NCI-H510A treated with DMSO at 0.1 percent for 48 hours (cell line): ENCODE results near the gene PDE8A.

Experiments
- DNase-seq: peaks from one replicate; lab custom pipeline; 2025; lab: John Stamatoyannopoulos, UW

The PDE8A gene

DNA sequence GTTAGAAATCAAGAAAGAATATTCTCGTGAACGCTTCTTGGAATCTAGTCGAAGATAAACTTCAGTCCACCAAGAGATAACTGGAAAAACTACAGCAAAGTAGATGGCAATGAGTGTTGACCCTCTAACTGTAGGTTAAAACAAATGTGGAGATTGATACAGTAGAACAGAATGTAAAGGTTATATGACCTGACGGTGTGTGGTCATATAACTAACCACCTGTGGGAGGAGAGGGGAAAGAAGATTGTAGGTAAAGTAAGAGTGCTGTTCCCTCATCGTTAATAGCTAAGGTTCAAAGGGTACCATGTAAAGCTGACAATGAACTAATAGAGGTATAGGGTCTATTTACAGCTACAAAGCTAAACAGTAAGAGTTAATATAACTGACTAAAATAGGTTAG lies 52.6 kb downstream of the PDE8A start:
- no peak for DNase-seq

- peak; percentile 6 for DNase-seq
These were observed 54.3 kb downstream of the PDE8A start for GRCh38 chr15:85035980-85036379.

- no peak for DNase-seq
These were observed 55.1 kb downstream of the PDE8A start for GRCh38 chr15:85036716-85037115.

DNA sequence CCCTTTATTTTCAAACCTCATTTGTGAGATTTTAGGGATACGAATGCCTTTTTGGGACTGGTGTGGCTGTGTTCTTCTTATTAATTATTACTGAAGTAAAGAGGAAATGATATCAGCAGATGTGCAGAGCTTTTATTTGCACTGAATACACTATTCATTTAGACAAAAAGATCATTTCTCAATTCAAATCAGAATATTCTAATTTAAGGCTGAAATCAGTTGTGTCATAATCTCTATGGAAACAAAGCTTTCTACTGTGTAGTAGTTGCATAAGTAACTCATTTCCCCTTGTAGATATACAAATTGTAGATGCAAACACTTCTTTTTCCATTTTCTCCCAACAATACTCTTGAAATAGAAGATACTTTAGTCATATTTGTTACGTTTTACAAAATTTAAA lies 56.0 kb downstream of the PDE8A start:
- no peak for DNase-seq

- DNase-seq: no peak
These were observed 59.6 kb downstream of the PDE8A start for GRCh38 chr15:85041230-85041629.

DNA sequence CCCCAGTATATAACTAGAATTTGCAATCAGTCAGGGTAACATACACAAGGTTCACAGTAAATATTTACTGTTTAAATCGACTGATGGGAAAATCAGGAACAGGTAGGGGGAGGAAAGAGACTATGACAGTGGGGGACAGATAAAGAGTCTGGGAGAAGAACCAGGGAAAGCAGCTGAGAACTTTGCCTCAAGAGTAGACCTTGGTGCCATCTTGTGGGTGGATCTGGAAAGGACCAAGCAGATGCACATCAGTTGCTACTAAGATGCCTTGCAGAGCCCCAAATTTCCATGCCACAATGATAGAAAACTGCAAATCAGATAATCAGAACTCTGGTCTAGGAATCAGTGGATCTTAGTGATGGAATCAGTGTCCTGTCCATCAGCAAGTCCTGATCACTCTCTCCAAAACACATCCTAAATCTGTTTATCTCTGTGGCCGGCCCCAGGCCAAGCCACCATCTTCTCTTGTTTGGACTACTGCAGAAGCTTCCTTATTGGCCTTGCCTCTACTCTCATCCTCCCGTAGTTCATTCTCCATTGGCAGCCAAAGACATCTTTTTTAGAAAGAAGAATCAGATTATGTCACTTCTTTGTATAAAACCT lies 62.7 kb downstream of the PDE8A start:
- no peak for DNase-seq

DNA sequence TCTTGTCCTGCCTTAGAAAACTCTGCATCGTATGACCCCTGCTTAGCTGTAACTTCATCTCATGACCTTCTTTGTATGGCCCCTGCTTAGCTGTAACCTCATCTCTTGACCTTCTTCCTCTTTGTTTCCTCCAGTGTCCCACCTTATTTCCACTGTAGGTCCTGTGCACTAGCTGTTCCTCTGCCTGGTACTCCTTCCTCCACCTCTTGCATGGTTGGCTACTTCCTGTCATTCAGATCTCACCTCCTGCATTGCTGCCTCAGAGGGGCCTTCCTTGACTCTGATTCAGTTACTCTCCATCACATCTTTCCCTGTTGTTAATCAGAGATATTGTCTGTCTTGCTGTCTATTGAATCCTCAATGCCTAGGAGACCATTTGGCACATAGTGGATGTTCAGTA lies 63.2 kb downstream of the PDE8A start:
- DNase-seq: no peak

DNA sequence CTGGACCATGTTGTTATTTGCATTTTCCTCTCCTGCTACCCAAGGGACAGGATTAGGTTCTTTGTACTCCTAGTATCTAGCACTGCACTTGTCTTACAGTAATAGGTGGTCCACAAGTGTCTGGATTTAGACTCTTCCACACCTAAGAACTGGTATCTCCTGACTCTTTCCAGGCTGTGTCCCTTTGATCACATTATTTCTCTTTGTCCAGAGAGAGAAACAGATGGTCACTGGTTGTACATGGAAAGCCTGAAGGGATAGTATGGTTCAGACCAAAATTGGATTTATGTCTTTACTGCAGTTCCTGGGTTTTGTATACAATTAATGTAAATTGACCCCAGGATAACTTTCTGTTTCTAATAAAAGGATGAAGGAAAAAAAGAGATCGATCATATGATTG lies 64.0 kb downstream of the PDE8A start:
- DNase-seq: no peak

DNA sequence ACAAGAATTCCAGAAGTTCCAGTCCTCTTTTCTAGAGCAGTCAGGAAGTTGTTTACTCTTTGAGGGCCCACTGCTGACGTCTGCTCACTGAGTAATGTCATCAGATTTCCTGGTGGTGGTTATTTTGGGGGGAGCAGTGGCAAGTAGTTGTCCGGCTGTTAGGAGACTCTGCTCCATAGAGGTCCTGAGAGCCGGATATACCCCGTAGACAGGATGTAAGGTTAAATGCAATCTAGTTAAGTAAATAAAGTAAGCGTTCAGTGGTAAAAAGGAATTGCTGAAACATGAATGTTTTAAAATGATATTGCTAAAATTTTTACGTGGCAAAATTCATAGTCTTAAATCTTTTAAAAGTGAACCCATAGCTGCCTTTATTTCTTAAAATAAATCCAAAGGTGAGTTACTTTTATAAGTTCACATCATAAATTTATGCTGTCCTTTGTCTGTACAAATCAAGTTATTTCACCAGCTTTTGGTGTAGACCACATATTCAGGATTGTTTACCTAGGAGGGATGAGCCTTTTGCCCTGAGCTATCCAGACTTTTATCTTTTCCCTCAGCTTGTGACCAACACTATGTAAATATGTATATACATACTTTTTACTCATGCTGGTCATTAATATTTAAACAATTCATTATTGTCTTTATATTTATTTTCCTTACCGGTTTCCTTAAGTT lies 65.8 kb downstream of the PDE8A start:
- DNase-seq: peak; percentile 55

DNA sequence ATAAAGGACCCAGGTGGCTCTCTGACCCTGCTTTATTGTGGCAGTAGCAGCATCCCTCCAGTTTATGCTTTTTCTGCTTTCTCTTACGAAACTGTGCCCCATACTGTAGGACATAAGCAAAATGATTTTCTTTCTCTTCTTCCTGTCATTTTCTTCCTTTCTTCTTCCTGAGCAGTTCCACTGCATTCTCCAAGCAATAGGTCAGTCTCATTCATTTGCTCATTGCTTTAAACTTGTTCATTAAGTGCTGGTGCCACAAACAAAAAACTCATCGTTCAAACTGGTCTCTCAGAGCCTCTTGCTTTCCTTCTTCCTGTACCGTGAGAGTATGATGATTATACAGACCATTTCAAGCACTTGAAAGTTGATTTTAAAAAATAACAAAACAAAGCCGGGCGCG lies 66.8 kb downstream of the PDE8A start:
- DNase-seq: peak; percentile 4

GRCh38 chr15:85049805-85050204 lies 68.1 kb downstream of the PDE8A start:
- DNase-seq: no peak

GRCh38 chr15:85059734-85060133 lies 78.1 kb downstream of the PDE8A start:
- no peak for DNase-seq

GRCh38 chr15:85062560-85062959 lies 80.9 kb downstream of the PDE8A start:
- DNase-seq: no peak

- DNase-seq: no peak
These were observed 81.4 kb downstream of the PDE8A start for GRCh38 chr15:85063088-85063487.

GRCh38 chr15:85063522-85064079 lies 81.9 kb downstream of the PDE8A start:
- no peak for DNase-seq

DNA sequence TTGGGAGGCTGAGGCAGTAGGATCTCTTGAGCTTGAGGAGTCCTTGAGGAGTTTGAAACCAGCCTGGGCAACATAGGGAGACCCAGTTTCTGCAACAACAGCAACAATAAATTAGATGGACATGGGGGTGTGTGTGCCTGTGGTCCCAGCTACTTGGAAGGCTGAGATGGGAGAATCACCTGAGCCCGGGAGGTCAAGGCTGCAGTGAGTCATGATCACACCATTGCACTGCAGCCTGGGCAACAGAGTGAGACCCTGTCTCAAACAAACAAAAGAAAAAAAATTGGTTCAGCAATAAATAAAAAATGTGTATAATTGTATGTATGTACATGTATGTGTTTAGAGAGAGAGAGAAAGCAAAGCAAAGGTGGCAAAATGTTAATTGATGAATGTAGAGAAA lies 83.1 kb downstream of the PDE8A start:
- DNase-seq: no peak

DNA sequence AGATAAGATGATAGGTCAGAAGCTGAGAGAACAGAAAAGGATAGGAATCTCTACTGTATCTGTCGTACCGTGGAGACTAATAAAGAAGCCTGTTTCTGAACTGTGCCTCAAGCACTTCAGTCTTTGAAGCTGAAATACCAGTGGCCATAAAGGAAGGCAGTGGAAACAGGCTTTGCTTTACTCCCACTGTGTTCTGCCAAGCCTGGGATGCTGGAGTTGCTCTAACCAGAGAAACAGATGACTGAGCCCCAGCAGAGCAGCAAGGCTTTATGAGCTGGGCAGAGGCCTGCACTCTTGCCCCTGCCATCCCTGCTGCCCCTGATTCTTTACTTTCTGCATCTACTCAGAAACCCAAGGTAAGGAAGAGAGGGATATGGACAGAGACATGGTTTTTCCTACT lies 89.4 kb downstream of the PDE8A start:
- no peak for DNase-seq

DNA sequence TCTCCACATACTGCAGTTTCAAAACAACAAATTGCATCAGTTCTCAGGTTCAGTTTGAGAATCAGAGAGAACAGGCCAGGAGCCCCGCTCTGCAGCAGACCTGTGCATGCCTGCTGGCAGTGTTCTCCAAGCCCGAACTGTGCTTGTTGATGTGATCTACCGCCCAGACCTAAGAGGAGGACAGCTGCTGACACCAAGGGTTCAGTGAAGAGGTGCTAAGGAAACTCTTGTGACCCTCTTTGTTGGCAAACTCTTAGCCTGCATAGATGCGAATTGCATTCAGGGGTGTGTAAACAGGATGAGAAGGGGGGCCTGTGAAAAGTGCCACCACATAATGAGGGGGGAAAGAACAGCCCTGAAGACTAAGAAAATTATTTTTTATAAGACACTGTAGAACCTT lies 89.8 kb downstream of the PDE8A start:
- no peak for DNase-seq

- no peak for DNase-seq
These were observed 91.3 kb downstream of the PDE8A start for GRCh38 chr15:85072917-85073316.

DNA sequence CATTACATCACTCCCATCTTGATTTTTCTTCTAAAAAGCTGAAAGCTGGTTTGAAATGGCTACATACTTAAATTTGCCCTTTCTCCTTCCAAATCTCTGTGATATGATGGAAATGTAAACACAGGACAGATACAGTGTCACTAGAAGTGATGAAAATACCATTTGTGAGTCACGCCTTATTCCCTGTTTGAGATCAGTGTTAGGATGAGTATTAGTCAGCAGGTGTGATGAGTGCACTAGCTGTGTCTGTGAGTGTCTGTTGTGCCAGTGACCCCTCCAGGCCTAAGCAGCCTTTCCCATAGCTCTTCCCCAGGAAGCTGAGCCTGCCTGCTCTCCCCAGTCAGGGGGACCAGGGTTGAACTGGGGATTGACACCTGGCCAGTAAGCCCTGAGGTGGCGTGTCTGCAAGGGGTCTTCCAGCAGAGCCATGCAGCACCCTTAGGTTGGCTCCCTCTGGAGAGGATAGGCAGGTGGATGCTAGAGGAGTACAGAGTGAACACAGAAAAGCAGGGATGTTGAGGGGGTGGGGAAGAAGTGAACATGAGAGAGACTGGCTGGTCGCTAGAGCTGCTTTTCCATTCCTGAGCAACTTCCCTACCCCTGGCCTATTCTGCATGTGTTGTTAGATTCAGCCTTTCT lies 92.0 kb downstream of the PDE8A start:
- DNase-seq: no peak

GRCh38 chr15:85086855-85087254 lies 105.2 kb downstream of the PDE8A start:
- no peak for DNase-seq

- no peak for DNase-seq
These were observed 106.6 kb downstream of the PDE8A start for GRCh38 chr15:85088300-85088699.

- DNase-seq: no peak
These were observed 108.4 kb downstream of the PDE8A start for GRCh38 chr15:85089929-85090597.
